ENCODE data around the gene TREM1.

The TREM1 gene

DNA sequence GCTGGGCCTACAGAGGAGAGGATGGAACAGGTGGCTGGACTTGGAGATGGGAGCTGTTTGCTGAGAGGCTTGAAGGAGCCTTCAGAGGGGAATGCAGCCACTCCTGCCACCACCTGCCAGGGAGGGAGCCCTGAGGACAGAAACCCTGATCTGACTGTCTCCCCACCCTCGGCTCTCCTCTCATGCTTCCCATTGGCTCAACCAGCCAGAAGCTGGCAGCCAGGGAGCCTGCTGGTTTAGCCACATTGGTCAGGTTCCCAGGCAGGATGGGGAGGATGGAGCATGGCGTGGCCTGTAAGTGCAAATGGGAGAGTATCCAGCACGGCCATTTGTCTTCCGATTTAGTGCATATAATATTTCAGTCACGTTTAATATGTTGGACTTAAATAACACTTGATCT, 12.8 kb downstream of the TREM1 start:
- TF ChIP-seq, protein P1, sequence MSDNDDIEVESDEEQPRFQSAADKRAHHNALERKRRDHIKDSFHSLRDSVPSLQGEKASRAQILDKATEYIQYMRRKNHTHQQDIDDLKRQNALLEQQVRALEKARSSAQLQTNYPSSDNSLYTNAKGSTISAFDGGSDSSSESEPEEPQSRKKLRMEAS (IDR thresholded peaks at IDR 0.05; ENCODE audit: low read depth, low read length): no peak
- TF ChIP-seq, protein P2, sequence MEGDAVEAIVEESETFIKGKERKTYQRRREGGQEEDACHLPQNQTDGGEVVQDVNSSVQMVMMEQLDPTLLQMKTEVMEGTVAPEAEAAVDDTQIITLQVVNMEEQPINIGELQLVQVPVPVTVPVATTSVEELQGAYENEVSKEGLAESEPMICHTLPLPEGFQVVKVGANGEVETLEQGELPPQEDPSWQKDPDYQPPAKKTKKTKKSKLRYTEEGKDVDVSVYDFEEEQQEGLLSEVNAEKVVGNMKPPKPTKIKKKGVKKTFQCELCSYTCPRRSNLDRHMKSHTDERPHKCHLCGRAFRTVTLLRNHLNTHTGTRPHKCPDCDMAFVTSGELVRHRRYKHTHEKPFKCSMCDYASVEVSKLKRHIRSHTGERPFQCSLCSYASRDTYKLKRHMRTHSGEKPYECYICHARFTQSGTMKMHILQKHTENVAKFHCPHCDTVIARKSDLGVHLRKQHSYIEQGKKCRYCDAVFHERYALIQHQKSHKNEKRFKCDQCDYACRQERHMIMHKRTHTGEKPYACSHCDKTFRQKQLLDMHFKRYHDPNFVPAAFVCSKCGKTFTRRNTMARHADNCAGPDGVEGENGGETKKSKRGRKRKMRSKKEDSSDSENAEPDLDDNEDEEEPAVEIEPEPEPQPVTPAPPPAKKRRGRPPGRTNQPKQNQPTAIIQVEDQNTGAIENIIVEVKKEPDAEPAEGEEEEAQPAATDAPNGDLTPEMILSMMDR (IDR thresholded peaks at IDR 0.05; ENCODE audit: low read depth, low read length): no peak
- no peak for TF ChIP-seq POLR2A (IDR thresholded peaks at IDR 0.05; ENCODE audit: extremely low read depth, insufficient read length)
- DNase-seq (ENCODE audit: low read depth): no peak
- H3K4me3 ChIP-seq (ENCODE audit: low read depth, low read length): no peak overlapping the region

DNA sequence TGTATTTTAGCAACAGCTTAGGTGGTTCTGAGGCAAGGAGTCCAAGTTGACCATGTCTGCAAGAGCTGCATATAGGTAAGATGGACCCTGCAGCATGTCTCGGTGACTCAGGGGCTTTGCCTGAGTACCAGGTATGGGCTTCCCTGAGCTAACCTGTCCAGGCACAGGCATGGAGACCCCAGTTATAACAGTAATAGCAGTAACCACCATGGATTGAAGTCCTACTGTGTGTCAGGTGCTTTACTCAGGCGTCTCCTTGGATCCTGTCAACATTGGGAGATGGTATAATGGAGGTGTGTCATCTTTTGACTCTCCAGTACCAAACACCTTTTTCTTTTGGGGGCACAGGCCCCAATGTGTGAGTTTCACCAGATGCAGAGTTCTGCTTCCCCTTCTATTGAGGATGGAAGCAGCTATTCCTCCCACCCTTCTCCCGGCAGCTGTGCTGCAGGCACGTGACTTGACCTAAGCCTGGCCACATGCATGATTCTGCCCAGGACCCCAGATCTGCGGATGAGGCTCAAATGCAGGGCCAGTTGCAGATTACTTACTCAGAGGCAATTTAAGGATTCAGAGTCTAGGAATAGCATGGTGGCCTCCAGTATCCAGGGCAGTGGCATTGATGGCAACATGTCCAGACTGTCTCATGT, 13.8 kb downstream of the TREM1 start:
- no peak for DNase-seq (ENCODE audit: low read depth)
- TF ChIP-seq, protein P2 (IDR thresholded peaks at IDR 0.05; ENCODE audit: low read depth, low read length): no peak
- TF ChIP-seq, protein P1 (IDR thresholded peaks at IDR 0.05; ENCODE audit: low read depth, low read length): no peak
- TF ChIP-seq MYC (IDR thresholded peaks at IDR 0.05; ENCODE audit: low read depth, low read length) (no peak), POLR2A (IDR thresholded peaks at IDR 0.05; ENCODE audit: extremely low read depth, insufficient read length) (no peak)
- H3K4me3 ChIP-seq (ENCODE audit: low read depth, low read length): no peak overlapping the region

DNA sequence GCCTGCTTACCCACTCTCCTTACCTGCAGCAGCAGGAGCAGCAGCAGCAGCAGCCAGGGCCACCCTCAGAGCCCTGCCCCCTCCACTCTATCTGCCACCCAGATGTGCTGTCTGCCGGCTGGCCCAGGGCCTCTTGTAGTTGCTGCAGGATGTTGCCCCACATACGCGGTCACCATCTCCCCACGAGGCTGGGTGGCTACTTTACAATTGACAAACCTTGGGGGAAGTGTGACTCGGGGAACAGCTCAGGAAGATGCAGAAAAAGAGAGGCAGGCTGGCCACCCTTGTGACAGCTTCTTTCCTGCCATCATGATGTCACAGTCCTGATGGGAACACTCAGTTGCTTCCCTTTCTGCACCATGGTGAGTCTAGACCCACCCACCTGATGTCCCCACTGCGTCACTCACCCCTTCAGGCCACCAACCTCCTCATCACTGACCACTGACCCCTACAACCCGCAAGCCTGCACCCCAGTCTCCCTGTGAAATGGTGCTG, 14.5 kb downstream of the TREM1 start:
- peak; percentile 98 for DNase-seq (ENCODE audit: low read depth)
- H3K4me3 ChIP-seq (ENCODE audit: low read depth, low read length): no peak overlapping the region
- TF ChIP-seq, protein P1 (IDR thresholded peaks at IDR 0.05; ENCODE audit: low read depth, low read length): peak; percentile 83
- peak; percentile 93 for TF ChIP-seq MYC (IDR thresholded peaks at IDR 0.05; ENCODE audit: low read depth, low read length)
- TF ChIP-seq, protein P2 (IDR thresholded peaks at IDR 0.05; ENCODE audit: low read depth, low read length): no peak
- TF ChIP-seq POLR2A (IDR thresholded peaks at IDR 0.05; ENCODE audit: extremely low read depth, insufficient read length): no peak

DNA sequence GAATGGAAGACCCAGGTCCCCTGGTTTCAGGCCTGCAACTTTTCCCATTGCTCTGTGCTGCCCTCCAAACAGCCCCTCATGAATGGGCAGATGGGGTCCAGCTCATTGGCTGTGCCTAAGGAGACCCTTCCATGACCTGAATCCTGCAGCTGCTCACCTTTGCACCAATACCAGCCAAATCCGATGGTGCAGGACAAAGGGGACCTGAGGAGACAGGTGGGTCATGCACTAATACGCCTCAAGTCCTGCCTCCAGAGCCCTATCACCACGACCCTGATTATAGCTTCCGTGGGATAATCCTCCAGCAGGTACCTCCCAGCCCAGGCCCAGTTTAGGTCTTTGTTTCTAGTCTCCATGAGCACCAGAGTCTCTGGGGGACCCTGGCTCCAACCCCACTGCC, 16.8 kb downstream of the TREM1 start:
- TF ChIP-seq, protein P2 (IDR thresholded peaks at IDR 0.05; ENCODE audit: low read depth, low read length): no peak
- TF ChIP-seq POLR2A (IDR thresholded peaks at IDR 0.05; ENCODE audit: extremely low read depth, insufficient read length): no peak
- TF ChIP-seq, protein P1 (IDR thresholded peaks at IDR 0.05; ENCODE audit: low read depth, low read length): no peak
- no peak for TF ChIP-seq MYC (IDR thresholded peaks at IDR 0.05; ENCODE audit: low read depth, low read length)
- no peak overlapping the region for H3K4me3 ChIP-seq (ENCODE audit: low read depth, low read length)
- no peak for DNase-seq (ENCODE audit: low read depth)

DNA sequence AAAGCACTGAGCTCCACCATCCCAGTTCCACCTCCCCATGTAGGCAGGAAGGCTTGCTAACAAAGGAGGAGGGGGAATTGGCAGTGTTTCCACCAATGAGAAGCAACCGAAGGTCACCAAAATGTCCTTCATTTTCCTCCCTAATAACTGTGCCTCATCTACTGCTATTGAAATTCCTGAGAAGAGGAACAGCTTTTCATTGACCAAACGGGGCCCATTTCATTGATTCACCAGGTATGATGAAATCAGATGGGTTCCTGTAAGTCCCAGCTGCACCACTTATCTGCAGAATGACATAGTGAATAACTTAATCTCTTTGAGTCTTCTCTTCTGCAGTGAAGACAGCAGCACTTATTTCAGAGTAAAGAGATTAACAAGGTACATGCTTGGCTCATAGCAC, 17.3 kb downstream of the TREM1 start:
- no peak overlapping the region for H3K4me3 ChIP-seq (ENCODE audit: low read depth, low read length)
- TF ChIP-seq MYC (IDR thresholded peaks at IDR 0.05; ENCODE audit: low read depth, low read length) (no peak), POLR2A (IDR thresholded peaks at IDR 0.05; ENCODE audit: extremely low read depth, insufficient read length) (no peak)
- TF ChIP-seq, protein P1 (IDR thresholded peaks at IDR 0.05; ENCODE audit: low read depth, low read length): no peak
- TF ChIP-seq, protein P2 (IDR thresholded peaks at IDR 0.05; ENCODE audit: low read depth, low read length): no peak
- no peak for DNase-seq (ENCODE audit: low read depth)
